ENCODE results near the gene CARD19. TPM values are rescaled to one million over a fixed set of nuclear protein-coding genes. Genes with fewer than 3 reads are reported as not detected.

Gene CARD19
- total and polyA plus RNA-seq, 9 of the 15 experiments (the other 6 are each of a cell fraction or from before 2014, with no cell fraction given): 0.90 to 34.9 (median 14.6) TPM

DNA sequence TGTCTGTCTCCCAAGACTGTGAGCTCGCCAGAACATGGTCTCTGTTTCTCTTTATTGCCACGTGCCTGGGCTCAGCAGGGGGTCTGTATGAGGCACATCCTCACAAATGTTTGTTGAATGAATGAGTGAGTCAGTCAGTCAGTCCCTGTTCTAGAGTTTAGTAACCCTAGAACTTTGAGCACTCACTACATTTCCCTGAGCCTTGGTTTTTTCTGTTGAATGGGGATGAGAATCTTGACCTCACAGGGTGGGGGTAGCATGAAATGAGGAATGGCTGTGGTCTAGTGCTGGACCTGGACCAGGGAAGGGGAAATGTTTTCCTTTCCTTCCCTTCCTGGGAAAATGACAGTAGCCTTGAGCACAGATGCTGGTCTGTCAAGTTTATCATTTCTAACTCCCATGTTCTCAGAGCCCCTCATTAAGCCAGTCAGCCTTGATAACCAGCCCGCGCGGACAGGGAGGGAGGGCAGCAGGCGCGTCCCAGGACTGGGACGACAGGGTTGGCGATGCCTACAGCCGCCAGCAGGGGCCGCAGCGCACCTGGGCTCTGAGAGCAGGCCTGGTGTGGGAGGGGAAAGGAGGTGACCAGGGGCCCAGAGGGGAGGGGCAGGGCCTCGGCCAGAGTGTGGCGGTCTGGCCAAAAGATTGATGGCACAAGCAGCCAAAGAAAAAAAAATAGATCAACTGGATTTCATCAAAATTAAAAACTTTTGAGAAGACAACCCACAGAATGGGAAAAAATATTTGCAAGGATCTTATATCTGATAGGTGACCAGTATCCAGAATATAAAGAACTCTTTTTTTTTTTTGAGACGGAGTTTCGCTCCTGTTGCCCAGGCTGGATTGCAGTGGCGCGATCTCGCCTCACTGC is 63.8 kb downstream of the CARD19 start (continued):
- TF ChIP-seq, protein P1, sequence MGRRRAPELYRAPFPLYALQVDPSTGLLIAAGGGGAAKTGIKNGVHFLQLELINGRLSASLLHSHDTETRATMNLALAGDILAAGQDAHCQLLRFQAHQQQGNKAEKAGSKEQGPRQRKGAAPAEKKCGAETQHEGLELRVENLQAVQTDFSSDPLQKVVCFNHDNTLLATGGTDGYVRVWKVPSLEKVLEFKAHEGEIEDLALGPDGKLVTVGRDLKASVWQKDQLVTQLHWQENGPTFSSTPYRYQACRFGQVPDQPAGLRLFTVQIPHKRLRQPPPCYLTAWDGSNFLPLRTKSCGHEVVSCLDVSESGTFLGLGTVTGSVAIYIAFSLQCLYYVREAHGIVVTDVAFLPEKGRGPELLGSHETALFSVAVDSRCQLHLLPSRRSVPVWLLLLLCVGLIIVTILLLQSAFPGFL (CRISPR knock-in tag; IDR thresholded peaks at IDR 0.05): no peak
- TF ChIP-seq ZNF384 (IDR thresholded peaks at IDR 0.05; ENCODE audit: low read depth, low read length): peak; percentile 61
- TF ChIP-seq, protein P2, sequence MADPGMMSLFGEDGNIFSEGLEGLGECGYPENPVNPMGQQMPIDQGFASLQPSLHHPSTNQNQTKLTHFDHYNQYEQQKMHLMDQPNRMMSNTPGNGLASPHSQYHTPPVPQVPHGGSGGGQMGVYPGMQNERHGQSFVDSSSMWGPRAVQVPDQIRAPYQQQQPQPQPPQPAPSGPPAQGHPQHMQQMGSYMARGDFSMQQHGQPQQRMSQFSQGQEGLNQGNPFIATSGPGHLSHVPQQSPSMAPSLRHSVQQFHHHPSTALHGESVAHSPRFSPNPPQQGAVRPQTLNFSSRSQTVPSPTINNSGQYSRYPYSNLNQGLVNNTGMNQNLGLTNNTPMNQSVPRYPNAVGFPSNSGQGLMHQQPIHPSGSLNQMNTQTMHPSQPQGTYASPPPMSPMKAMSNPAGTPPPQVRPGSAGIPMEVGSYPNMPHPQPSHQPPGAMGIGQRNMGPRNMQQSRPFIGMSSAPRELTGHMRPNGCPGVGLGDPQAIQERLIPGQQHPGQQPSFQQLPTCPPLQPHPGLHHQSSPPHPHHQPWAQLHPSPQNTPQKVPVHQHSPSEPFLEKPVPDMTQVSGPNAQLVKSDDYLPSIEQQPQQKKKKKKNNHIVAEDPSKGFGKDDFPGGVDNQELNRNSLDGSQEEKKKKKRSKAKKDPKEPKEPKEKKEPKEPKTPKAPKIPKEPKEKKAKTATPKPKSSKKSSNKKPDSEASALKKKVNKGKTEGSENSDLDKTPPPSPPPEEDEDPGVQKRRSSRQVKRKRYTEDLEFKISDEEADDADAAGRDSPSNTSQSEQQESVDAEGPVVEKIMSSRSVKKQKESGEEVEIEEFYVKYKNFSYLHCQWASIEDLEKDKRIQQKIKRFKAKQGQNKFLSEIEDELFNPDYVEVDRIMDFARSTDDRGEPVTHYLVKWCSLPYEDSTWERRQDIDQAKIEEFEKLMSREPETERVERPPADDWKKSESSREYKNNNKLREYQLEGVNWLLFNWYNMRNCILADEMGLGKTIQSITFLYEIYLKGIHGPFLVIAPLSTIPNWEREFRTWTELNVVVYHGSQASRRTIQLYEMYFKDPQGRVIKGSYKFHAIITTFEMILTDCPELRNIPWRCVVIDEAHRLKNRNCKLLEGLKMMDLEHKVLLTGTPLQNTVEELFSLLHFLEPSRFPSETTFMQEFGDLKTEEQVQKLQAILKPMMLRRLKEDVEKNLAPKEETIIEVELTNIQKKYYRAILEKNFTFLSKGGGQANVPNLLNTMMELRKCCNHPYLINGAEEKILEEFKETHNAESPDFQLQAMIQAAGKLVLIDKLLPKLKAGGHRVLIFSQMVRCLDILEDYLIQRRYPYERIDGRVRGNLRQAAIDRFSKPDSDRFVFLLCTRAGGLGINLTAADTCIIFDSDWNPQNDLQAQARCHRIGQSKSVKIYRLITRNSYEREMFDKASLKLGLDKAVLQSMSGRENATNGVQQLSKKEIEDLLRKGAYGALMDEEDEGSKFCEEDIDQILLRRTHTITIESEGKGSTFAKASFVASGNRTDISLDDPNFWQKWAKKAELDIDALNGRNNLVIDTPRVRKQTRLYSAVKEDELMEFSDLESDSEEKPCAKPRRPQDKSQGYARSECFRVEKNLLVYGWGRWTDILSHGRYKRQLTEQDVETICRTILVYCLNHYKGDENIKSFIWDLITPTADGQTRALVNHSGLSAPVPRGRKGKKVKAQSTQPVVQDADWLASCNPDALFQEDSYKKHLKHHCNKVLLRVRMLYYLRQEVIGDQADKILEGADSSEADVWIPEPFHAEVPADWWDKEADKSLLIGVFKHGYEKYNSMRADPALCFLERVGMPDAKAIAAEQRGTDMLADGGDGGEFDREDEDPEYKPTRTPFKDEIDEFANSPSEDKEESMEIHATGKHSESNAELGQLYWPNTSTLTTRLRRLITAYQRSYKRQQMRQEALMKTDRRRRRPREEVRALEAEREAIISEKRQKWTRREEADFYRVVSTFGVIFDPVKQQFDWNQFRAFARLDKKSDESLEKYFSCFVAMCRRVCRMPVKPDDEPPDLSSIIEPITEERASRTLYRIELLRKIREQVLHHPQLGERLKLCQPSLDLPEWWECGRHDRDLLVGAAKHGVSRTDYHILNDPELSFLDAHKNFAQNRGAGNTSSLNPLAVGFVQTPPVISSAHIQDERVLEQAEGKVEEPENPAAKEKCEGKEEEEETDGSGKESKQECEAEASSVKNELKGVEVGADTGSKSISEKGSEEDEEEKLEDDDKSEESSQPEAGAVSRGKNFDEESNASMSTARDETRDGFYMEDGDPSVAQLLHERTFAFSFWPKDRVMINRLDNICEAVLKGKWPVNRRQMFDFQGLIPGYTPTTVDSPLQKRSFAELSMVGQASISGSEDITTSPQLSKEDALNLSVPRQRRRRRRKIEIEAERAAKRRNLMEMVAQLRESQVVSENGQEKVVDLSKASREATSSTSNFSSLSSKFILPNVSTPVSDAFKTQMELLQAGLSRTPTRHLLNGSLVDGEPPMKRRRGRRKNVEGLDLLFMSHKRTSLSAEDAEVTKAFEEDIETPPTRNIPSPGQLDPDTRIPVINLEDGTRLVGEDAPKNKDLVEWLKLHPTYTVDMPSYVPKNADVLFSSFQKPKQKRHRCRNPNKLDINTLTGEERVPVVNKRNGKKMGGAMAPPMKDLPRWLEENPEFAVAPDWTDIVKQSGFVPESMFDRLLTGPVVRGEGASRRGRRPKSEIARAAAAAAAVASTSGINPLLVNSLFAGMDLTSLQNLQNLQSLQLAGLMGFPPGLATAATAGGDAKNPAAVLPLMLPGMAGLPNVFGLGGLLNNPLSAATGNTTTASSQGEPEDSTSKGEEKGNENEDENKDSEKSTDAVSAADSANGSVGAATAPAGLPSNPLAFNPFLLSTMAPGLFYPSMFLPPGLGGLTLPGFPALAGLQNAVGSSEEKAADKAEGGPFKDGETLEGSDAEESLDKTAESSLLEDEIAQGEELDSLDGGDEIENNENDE (IDR thresholded peaks at IDR 0.05; ENCODE audit: low read depth, low read length): no peak
- no peak for TF ChIP-seq HDAC1 (IDR thresholded peaks at IDR 0.05)
- no peak for TF ChIP-seq NR1H2 (CRISPR knock-in tag; IDR thresholded peaks at IDR 0.05)
- no peak for TF ChIP-seq YBX1 (IDR thresholded peaks at IDR 0.05)
- TF ChIP-seq EP400 (IDR thresholded peaks at IDR 0.05): no peak
- no peak for TF ChIP-seq ZNF133 (CRISPR knock-in tag; IDR thresholded peaks at IDR 0.05)
- no peak for TF ChIP-seq ZBTB8A (IDR thresholded peaks at IDR 0.05; ENCODE audit: partially characterized antibody)
- TF ChIP-seq, protein P3, sequence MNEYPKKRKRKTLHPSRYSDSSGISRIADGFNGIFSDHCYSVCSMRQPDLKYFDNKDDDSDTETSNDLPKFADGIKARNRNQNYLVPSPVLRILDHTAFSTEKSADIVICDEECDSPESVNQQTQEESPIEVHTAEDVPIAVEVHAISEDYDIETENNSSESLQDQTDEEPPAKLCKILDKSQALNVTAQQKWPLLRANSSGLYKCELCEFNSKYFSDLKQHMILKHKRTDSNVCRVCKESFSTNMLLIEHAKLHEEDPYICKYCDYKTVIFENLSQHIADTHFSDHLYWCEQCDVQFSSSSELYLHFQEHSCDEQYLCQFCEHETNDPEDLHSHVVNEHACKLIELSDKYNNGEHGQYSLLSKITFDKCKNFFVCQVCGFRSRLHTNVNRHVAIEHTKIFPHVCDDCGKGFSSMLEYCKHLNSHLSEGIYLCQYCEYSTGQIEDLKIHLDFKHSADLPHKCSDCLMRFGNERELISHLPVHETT (CRISPR knock-in tag; conservative IDR thresholded peaks at IDR 0.05 in 1 of 2, IDR thresholded peaks at IDR 0.05 in 1 of 2): no peak
- TF ChIP-seq HSF4 (CRISPR knock-in tag; IDR thresholded peaks at IDR 0.05; ENCODE audit: borderline replicate concordance): no peak
- no peak for TF ChIP-seq RBFOX2 (IDR thresholded peaks at IDR 0.05; ENCODE audit: low read depth, low read length)
- no peak for TF ChIP-seq HDAC2 (IDR thresholded peaks at IDR 0.05)
- no peak for TF ChIP-seq SNRNP70 (optimal IDR thresholded peaks at IDR 0.05; ENCODE audit: low read depth, low read length)

Measured in K562 (cell line).